SK-N-SH treated with all-trans-retinoic acid at 6 μM for 48 hours (cell line): ENCODE data around the gene ANKRD62.

Experiments used
- ATAC-seq: fragments of 200-7000 bp; cut with Tn5 transposase; 3 replicates; pipeline ENCODE4 v1.9.1; 2020; ENCODE audit warnings: mild to moderate bottlenecking, moderate library complexity
- ARNTL ChIP-seq: fragments of 450-650 bp; formaldehyde crosslinking; IDR thresholded peaks from 2 replicates; pipeline ENCODE4 v1.5.0; 2020; ENCODE audit warnings: low read depth, mild to moderate bottlenecking, moderate library complexity, borderline replicate concordance
- BACH2 ChIP-seq: fragments of 250-450 bp; sonication (Bioruptor Pico); IDR thresholded peaks from 2 replicates; pipeline ENCODE4 v1.9.0; 2021; ENCODE audit warnings: mild to moderate bottlenecking, borderline replicate concordance
- CSDC2 ChIP-seq: fragments of 250-450 bp; sonication (Bioruptor Pico); IDR thresholded peaks from 2 replicates; pipeline ENCODE4 v1.5.0; 2020; ENCODE audit warnings: mild to moderate bottlenecking, moderate library complexity
- CSRNP3 ChIP-seq: fragments of 250-450 bp; sonication (Bioruptor Pico); IDR thresholded peaks from 2 replicates; pipeline ENCODE4 v1.5.1; 2021; ENCODE audit warnings: mild to moderate bottlenecking, moderate library complexity
- ESRRG ChIP-seq: fragments of 250-450 bp; sonication (Bioruptor Pico); IDR thresholded peaks from 2 replicates; pipeline ENCODE4 v1.6.1; 2021; ENCODE audit warnings: mild to moderate bottlenecking
- GLIS3 ChIP-seq: fragments of 250-450 bp; sonication (Bioruptor Pico); IDR thresholded peaks from 2 replicates; pipeline ENCODE4 v1.5.0; 2020; ENCODE audit warnings: mild to moderate bottlenecking, moderate library complexity
- ISL1 ChIP-seq: fragments of 250-450 bp; sonication (Bioruptor Pico); IDR thresholded peaks from 2 replicates; pipeline ENCODE4 v2.1.2; 2022; ENCODE audit warnings: mild to moderate bottlenecking, moderate library complexity
- OSR1 ChIP-seq: fragments of 250-450 bp; sonication (Bioruptor Pico); IDR thresholded peaks from 2 replicates; pipeline ENCODE4 v1.8.0; 2022; ENCODE audit warnings: moderate library complexity, mild to moderate bottlenecking, inconsistent platforms
- POU6F1 ChIP-seq: fragments of 250-450 bp; sonication (Bioruptor Pico); IDR thresholded peaks from 2 replicates; pipeline ENCODE4 v1.8.0; 2021; ENCODE audit warnings: low read depth, mild to moderate bottlenecking, moderate library complexity, borderline replicate concordance
- PPARA ChIP-seq: fragments of 250-450 bp; sonication (Bioruptor Pico); IDR thresholded peaks from 2 replicates; pipeline ENCODE4 v1.5.0; 2020; ENCODE audit warnings: mild to moderate bottlenecking, borderline replicate concordance
- RARB ChIP-seq: fragments of 250-450 bp; sonication (Bioruptor Pico); IDR thresholded peaks from 2 replicates; pipeline ENCODE4 v1.8.0; 2021; ENCODE audit warnings: mild to moderate bottlenecking, moderate library complexity
- SNAI2 ChIP-seq: fragments of 250-450 bp; sonication (Bioruptor Pico); IDR thresholded peaks from 2 replicates; pipeline ENCODE4 v1.5.0; 2020; ENCODE audit warnings: mild to moderate bottlenecking, moderate library complexity
- TCF4 ChIP-seq: fragments of 250-450 bp; sonication (Bioruptor Pico); IDR thresholded peaks from 2 replicates; pipeline ENCODE4 v1.8.0; 2021; ENCODE audit warnings: mild to moderate bottlenecking, moderate library complexity, borderline replicate concordance
- TOX ChIP-seq: fragments of 250-450 bp; sonication (Bioruptor Pico); IDR thresholded peaks from 2 replicates; pipeline ENCODE4 v1.8.0; 2021; ENCODE audit warnings: mild to moderate bottlenecking, moderate library complexity, borderline replicate concordance
- TSHZ2 ChIP-seq: fragments of 250-450 bp; sonication (Bioruptor Pico); IDR thresholded peaks from 2 replicates; pipeline ENCODE4 v1.5.0; 2020; ENCODE audit warnings: mild to moderate bottlenecking, moderate library complexity
- ZC3H10 ChIP-seq: fragments of 250-450 bp; sonication (Bioruptor Pico); IDR thresholded peaks from 2 replicates; pipeline ENCODE4 v1.5.1; 2021; ENCODE audit warnings: mild to moderate bottlenecking, moderate library complexity
- ZFP3 ChIP-seq: fragments of 250-450 bp; sonication (Bioruptor Pico); IDR thresholded peaks from 2 replicates; pipeline ENCODE4 v1.5.0; 2020; ENCODE audit warnings: mild to moderate bottlenecking, moderate library complexity
- ZNF565 ChIP-seq: fragments of 450-650 bp; formaldehyde crosslinking; conservative IDR thresholded peaks from 2 replicates; pipeline ENCODE4 v1.5.0; 2020; ENCODE audit warnings: low read depth, mild to moderate bottlenecking, moderate library complexity
- ZNF70 ChIP-seq: fragments of 450-650 bp; formaldehyde crosslinking; IDR thresholded peaks from 2 replicates; pipeline ENCODE4 v1.5.0; 2020; ENCODE audit warnings: mild to moderate bottlenecking, moderate library complexity
- ZNF8 ChIP-seq: fragments of 450-650 bp; formaldehyde crosslinking; IDR thresholded peaks from 2 replicates; pipeline ENCODE4 v1.5.0; 2020; ENCODE audit warnings: mild to moderate bottlenecking, moderate library complexity
- TF ChIP-seq, protein P1 (sequence below): fragments of 250-450 bp; sonication (Bioruptor Pico); IDR thresholded peaks from 2 replicates; pipeline ENCODE4 v1.5.1; 2020; ENCODE audit warnings: low read depth, mild to moderate bottlenecking, moderate library complexity
- TF ChIP-seq, protein P2 (sequence below): fragments of 250-450 bp; sonication (Bioruptor Pico); IDR thresholded peaks from 2 replicates; pipeline ENCODE4 v1.8.0; 2020; ENCODE audit warnings: mild to moderate bottlenecking, moderate library complexity, borderline replicate concordance

Gene ANKRD62

GRCh38 chr18:12085786-12086185 lies 7.9 kb upstream of the ANKRD62 start:
- TF ChIP-seq TSHZ2 (CRISPR knock-in tag) = no peak
- TF ChIP-seq ZNF70 (CRISPR knock-in tag) = no peak
- no peak for TF ChIP-seq ZNF565 (CRISPR knock-in tag)
- no peak for TF ChIP-seq SNAI2 (CRISPR knock-in tag)
- TF ChIP-seq PPARA (CRISPR knock-in tag) = no peak
- no peak for TF ChIP-seq TOX (CRISPR knock-in tag)
- no peak for TF ChIP-seq BACH2 (CRISPR knock-in tag)
- no peak for TF ChIP-seq ZC3H10 (CRISPR knock-in tag)
- no peak for TF ChIP-seq RARB (CRISPR knock-in tag)
- TF ChIP-seq, protein P1, sequence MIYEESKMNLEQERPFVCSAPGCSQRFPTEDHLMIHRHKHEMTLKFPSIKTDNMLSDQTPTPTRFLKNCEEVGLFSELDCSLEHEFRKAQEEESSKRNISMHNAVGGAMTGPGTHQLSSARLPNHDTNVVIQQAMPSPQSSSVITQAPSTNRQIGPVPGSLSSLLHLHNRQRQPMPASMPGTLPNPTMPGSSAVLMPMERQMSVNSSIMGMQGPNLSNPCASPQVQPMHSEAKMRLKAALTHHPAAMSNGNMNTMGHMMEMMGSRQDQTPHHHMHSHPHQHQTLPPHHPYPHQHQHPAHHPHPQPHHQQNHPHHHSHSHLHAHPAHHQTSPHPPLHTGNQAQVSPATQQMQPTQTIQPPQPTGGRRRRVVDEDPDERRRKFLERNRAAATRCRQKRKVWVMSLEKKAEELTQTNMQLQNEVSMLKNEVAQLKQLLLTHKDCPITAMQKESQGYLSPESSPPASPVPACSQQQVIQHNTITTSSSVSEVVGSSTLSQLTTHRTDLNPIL (CRISPR knock-in tag) = no peak
- TF ChIP-seq CSRNP3 (CRISPR knock-in tag) = no peak
- TF ChIP-seq GLIS3 (CRISPR knock-in tag) = no peak
- TF ChIP-seq ZNF8 = no peak
- no peak for TF ChIP-seq TCF4 (CRISPR knock-in tag)
- TF ChIP-seq, protein P2, sequence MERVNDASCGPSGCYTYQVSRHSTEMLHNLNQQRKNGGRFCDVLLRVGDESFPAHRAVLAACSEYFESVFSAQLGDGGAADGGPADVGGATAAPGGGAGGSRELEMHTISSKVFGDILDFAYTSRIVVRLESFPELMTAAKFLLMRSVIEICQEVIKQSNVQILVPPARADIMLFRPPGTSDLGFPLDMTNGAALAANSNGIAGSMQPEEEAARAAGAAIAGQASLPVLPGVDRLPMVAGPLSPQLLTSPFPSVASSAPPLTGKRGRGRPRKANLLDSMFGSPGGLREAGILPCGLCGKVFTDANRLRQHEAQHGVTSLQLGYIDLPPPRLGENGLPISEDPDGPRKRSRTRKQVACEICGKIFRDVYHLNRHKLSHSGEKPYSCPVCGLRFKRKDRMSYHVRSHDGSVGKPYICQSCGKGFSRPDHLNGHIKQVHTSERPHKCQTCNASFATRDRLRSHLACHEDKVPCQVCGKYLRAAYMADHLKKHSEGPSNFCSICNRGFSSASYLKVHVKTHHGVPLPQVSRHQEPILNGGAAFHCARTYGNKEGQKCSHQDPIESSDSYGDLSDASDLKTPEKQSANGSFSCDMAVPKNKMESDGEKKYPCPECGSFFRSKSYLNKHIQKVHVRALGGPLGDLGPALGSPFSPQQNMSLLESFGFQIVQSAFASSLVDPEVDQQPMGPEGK (CRISPR knock-in tag) = no peak
- TF ChIP-seq ISL1 (CRISPR knock-in tag) = no peak
- TF ChIP-seq OSR1 = no peak
- TF ChIP-seq ARNTL = no peak
- TF ChIP-seq ESRRG (CRISPR knock-in tag) = no peak
- no peak for TF ChIP-seq ZFP3 (CRISPR knock-in tag)
- TF ChIP-seq, all 23 proteins: peak for 0
- ATAC-seq = no peak

DNA sequence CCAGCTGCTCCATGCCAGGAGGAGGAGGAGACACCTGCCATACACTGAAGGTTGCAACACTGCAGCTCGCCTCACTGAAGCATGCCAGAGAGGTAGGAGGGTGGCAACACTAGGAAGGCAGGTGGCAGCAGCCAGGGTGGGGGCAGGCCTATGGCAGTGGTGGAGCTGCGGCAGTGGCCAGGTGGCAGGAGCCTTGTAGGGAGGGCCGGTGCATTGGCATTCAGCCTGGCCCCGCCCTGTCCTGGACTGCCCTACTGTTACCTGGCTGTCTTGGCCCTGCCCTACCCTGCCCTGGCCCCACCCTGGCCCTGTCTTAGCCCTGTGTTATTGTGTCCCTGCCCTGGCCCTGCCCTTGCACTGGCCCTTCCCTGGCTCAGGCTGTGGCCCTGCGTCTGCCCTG lies 7.4 kb upstream of the ANKRD62 start:
- TF ChIP-seq TCF4 (CRISPR knock-in tag) = no peak
- TF ChIP-seq CSDC2 = no peak
- TF ChIP-seq ZNF8 = no peak
- no peak for TF ChIP-seq TOX (CRISPR knock-in tag)
- TF ChIP-seq, all 23 proteins: peak for 0
- ATAC-seq = no peak

GRCh38 chr18:12086677-12087470 lies 6.8 kb upstream of the ANKRD62 start:
- no peak; the same call in 2 of the 3 replicates for ATAC-seq
- TF ChIP-seq ESRRG (CRISPR knock-in tag) (no peak), CSDC2 (no peak), ZNF70 (CRISPR knock-in tag) (no peak), TSHZ2 (CRISPR knock-in tag) (no peak), GLIS3 (CRISPR knock-in tag) (no peak), ZNF565 (CRISPR knock-in tag) (no peak), PPARA (CRISPR knock-in tag) (no peak), TOX (CRISPR knock-in tag) (no peak), ZC3H10 (CRISPR knock-in tag) (no peak), BACH2 (CRISPR knock-in tag) (no peak), POU6F1 (CRISPR knock-in tag) (no peak), ZFP3 (CRISPR knock-in tag) (no peak), ARNTL (no peak)
- TF ChIP-seq, protein P2 (CRISPR knock-in tag) = no peak
